ENCODE measurements around the gene RUNX1. TPM values are rescaled to one million over a fixed set of nuclear protein-coding genes. Genes with fewer than 3 reads are reported as not detected.
A peak's percentile ranks its signal among the peaks of the same experiment; 100 is the strongest.

Gene RUNX1
- polyA plus RNA-seq, 6 donors from 2014 or later: 8.8 to 20.7 (median 14.6) TPM

DNA sequence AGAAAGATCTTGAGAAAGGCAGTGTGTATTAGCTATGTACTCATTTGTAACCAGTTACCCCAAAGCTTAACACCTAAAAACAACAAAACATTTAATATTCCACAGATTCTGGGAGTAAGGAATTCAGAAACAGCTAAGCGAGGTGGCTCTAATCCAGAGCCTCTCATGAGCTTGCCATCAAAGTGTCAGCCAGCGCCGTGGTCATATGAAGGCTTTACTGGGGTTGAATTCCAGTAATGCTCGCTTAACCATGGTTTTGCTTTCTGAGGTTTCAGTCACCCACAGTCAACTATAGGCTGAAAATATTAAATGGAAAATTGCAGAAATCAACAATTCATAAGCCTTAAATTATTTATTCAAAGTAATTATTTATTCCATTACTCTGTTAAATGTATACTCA, 278.5 kb downstream of the RUNX1 start:
- peaks cover 0 to 16% (median 6%) of the 10 kb centered on the region in 3 donors for H3K27me3 Mint-ChIP-seq
- H3K4me1 Mint-ChIP-seq: no peaks in the 10 kb centered on the region
- no peak for ATAC-seq (ENCODE audit: low read depth in 2 of 2)
- no peak for DNase-seq
- H3K36me3 Mint-ChIP-seq: no peaks in the 10 kb centered on the region
- H3K4me3 Mint-ChIP-seq: no peak overlapping the region
- H3K9me3 Mint-ChIP-seq: peaks cover 0 to 4% (median 0%) of the 10 kb centered on the region in 7 donors
- no peak overlapping the region for H3K27ac Mint-ChIP-seq

DNA sequence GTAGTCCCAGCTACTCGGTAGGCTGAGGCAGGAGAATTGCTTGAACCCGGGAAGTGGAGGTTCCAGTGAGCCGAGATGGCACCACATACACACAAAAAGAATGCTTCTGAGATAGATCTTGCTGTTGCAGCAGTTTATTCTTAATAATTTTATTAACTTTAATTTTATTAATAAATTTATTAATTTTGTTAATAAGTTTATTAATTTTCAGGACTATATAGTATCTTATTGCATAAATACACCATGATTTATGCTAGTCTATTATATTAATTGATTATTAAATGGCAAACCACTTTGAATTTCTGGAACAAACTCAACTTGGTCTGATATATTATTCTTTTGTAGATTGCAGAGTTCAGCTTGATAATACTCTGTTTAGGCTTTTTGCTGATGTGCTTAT, 280.8 kb downstream of the RUNX1 start:
- Mint-ChIP-seq H3K27me3 (peaks cover 0 to 9% (median 6%) of the 10 kb centered on the region in 3 donors), H3K9me3 (peaks cover under 1 to 11% (median 3%) of the 10 kb centered on the region in 7 donors), H3K4me3 (no peak overlapping the region), H3K36me3 (no peaks in the 10 kb centered on the region), H3K4me1 (no peaks in the 10 kb centered on the region), H3K27ac (no peak overlapping the region)
- DNase-seq: no peak
- ATAC-seq (ENCODE audit: low read depth in 2 of 2): no peak

DNA sequence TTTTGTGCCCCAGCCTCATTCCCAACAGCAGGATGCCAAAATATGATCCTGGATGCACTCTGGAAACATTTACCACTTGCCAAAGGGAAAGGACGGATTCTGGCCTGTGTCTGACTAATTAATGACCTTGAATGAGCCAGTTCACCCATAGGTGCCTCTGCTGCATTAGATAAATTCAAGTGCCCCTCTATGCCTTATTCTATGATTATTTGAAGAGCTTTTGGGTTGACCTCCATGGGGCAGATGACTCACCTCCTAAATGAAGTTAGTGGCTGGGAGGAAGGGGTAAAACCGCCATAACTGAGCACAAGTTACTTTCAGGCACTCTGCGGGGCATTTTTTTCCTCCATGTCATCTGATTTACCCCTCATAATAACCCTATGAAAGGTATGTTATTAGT, 282.2 kb downstream of the RUNX1 start:
- Mint-ChIP-seq H3K36me3 (no peaks in the 10 kb centered on the region), H3K9me3 (peaks cover 0 to 11% (median 3%) of the 10 kb centered on the region in 7 donors), H3K4me1 (no peaks in the 10 kb centered on the region), H3K27ac (no peak overlapping the region), H3K4me3 (peak overlapping the region in 1 of 8 donors; percentile 9), H3K27me3 (peaks cover 0 to 9% (median 6%) of the 10 kb centered on the region in 3 donors)
- no peak for ATAC-seq (ENCODE audit: low read depth in 2 of 2)
- DNase-seq: no peak

DNA sequence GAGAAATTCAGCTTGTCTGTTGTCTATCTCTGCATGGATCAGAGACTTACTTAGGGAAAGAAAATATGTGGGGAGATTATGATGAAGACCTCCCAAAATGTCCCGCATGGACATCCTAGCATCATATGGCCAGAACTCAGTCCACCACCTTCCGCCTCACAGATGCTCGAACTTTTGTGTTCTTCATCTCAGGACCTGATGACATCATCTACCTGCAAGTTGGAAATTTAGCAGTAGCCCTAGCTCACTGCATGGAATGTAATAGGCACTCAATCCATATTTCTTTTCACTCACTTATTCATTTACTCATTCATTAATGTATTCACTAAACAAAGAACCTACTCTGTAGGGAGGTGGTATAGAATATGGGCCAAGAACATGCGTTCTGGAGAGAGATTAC, 283.5 kb downstream of the RUNX1 start:
- H3K4me1 Mint-ChIP-seq: no peaks in the 10 kb centered on the region
- H3K9me3 Mint-ChIP-seq: peaks cover 0 to 11% (median 3%) of the 10 kb centered on the region in 7 donors
- peaks cover 0 to 9% (median 6%) of the 10 kb centered on the region in 3 donors for H3K27me3 Mint-ChIP-seq
- no peak overlapping the region for H3K4me3 Mint-ChIP-seq
- H3K36me3 Mint-ChIP-seq: no peaks in the 10 kb centered on the region
- no peak overlapping the region for H3K27ac Mint-ChIP-seq
- ATAC-seq (ENCODE audit: low read depth in 2 of 2): no peak
- no peak for DNase-seq

DNA sequence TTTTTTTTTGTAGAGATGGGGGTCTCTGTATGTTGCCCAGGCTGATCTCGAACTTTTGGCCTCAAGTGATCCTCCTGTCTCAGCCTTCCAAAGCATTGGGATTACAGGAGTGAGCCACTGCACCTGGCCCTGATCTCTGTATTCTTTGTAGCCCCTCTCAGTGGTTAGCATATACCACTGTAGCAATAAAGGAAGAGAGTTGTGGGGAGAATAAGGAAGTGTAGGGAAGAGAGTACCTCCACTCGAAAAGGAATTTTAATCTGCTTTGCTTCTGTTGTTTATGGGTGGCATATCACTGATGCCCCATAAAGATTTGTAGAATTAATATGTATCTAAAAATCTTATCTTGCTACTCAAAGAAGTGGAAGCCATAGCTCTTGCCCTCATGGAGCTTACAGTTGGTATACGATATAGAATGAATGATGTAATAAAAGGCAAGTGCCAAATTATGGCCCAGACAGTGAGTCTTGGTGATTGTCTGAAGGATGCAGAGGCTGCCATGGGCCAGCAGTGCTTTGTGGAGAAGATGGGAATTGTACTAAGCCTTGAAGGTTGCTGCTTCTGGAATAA, 284.3 kb downstream of the RUNX1 start:
- H3K4me1 Mint-ChIP-seq: no peaks in the 10 kb centered on the region
- ATAC-seq (ENCODE audit: low read depth in 2 of 2) (no peak), DNase-seq (no peak)
- H3K9me3 Mint-ChIP-seq: peaks cover 0 to 11% (median 3%) of the 10 kb centered on the region in 7 donors
- H3K4me3 Mint-ChIP-seq: no peak overlapping the region
- H3K36me3 Mint-ChIP-seq: no peaks in the 10 kb centered on the region
- H3K27me3 Mint-ChIP-seq: peaks cover 0 to 9% (median 6%) of the 10 kb centered on the region in 3 donors
- no peak overlapping the region for H3K27ac Mint-ChIP-seq

DNA sequence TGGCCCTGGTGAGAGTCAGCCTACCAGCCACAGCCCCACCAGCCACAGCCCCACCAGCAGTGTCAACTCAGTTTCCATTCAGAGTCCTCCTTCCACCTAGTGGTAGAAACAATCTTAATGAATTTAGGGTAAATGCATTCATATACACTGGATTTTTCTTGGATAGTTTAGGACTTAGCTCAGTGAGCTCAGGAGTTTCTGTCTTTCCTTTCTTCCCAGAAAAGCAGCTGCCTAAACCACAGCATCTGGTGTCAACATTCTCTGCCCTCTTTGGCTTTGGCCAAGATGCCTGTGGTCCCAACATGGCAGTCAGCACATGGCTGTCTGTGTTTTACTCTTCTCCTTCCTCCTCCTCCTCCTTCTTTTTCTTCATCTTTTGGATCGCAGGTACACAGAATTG, 286.3 kb downstream of the RUNX1 start:
- Mint-ChIP-seq H3K4me1 (no peaks in the 10 kb centered on the region), H3K27me3 (peaks cover 0 to 6% (median 0%) of the 10 kb centered on the region in 3 donors)

DNA sequence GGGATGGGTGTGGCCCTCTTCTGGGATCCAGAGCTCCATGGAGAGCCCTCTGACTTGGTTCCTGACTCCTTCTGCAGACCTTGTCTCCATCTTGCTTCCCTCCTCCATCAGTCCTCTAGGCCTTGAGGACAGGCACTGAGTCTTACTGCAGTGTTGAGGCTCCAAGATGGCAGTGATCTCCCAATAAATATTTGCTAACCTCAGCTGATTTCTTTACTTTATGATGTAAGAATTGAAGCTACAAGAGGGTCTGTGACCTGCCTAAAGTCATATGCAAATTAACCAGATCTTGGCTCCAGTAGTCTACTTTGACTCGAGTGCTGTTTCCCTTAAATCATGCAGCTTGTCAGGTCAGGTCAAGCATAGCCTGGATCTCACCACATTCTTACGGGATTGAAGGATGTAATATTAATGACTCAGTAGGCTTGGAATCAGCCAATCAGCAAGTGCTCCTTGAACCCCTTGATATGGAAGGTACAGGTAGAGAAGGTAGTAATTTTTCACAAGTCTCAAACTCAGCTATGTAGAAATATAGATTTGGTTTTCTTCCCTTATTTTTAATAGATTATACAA, 287.3 kb downstream of the RUNX1 start:
- no peak for ATAC-seq (ENCODE audit: low read depth in 2 of 2)
- Mint-ChIP-seq H3K36me3 (no peaks in the 10 kb centered on the region), H3K27ac (no peak overlapping the region), H3K27me3 (no peaks in the 10 kb centered on the region), H3K4me1 (no peaks in the 10 kb centered on the region), H3K4me3 (no peak overlapping the region), H3K9me3 (peaks cover 0 to 11% (median 3%) of the 10 kb centered on the region in 7 donors)
- DNase-seq: no peak

More for the DNA sequence above, 286.3 kb downstream of the RUNX1 start:
- peaks cover 0 to 11% (median 3%) of the 10 kb centered on the region in 7 donors for H3K9me3 Mint-ChIP-seq
- DNase-seq: no peak
- no peak overlapping the region for H3K4me3 Mint-ChIP-seq
- H3K36me3 Mint-ChIP-seq: no peaks in the 10 kb centered on the region
- no peak overlapping the region for H3K27ac Mint-ChIP-seq
- ATAC-seq (ENCODE audit: low read depth in 2 of 2): no peak

DNA sequence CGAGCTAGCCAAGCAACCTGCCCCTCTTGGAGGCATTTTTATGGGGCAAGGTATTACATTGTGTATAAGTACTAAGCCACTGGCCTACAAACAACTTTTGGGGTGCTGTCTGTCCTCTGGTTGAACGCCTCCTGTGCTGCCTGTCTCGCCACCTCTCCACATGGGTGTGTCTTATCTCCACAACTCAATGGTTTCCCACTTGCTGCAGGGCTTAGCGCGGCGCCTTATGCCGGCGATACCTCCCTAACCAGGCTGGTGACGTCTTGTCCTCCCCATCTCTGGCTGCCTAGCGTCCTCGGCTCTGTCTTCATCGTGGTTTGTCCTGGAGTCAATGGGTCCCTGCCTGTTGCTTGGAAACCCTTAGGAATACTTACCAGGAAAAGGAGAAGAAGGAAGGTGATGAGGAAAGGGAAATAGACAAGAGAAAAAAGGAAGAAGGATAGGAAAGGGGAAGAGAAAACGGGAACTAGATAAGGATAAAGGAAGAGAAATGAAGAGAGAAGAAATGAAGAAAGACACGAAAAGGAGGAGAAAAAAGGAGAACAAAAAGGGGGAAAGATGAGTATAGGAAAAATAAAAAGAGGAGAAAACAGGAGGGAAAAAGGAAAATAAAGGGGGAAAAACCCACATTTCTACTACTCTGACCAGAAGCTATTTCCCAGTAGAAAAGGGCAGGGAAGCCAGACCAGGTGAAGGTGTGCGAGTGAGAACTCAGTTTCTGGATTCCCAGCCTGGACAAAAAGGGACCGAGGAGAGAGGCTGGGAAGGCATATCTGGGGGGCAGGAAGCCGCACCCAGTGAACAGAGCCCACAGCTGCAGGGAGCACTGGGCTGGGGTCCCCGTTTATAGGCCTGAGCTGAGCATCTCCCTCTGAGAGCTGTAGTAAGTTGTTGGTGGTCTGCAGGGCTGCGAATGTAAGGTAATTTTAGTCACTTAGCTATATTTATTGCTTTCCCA, 294.1 kb downstream of the RUNX1 start:
- ATAC-seq (ENCODE audit: low read depth in 2 of 2) (no peak), DNase-seq (no peak)
- Mint-ChIP-seq H3K9me3 (no peaks in the 10 kb centered on the region), H3K36me3 (no peaks in the 10 kb centered on the region), H3K4me3 (no peak overlapping the region), H3K27me3 (peaks cover 10 to 37% (median 33%) of the 10 kb centered on the region in 3 donors), H3K27ac (no peak overlapping the region), H3K4me1 (no peaks in the 10 kb centered on the region)

DNA sequence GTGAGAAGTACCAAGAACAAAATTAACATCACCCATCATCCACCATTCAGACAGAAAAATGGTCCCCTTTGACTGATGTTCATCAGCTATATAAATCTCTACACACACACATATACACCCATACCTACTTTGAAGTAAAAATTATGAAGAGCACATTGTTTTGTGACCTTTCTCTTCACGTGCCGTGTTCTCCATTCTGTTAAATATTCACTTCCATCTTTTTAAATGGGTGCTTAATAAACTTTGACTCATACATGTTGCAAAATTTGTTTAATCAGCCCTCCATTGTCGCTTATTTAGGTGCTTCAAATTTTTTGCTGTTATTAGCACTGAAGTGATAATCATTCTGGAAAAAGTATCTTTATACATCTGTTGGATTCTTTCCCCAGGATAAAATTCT, 300.2 kb downstream of the RUNX1 start:
- Mint-ChIP-seq H3K4me1 (peaks cover 4 to 9% (median 8%) of the 10 kb centered on the region in 3 donors), H3K4me3 (no peak overlapping the region), H3K27me3 (peaks cover 10 to 23% (median 23%) of the 10 kb centered on the region in 3 donors), H3K9me3 (no peaks in the 10 kb centered on the region), H3K36me3 (no peaks in the 10 kb centered on the region), H3K27ac (no peak overlapping the region)
- DNase-seq (no peak), ATAC-seq (ENCODE audit: low read depth in 2 of 2) (no peak)

DNA sequence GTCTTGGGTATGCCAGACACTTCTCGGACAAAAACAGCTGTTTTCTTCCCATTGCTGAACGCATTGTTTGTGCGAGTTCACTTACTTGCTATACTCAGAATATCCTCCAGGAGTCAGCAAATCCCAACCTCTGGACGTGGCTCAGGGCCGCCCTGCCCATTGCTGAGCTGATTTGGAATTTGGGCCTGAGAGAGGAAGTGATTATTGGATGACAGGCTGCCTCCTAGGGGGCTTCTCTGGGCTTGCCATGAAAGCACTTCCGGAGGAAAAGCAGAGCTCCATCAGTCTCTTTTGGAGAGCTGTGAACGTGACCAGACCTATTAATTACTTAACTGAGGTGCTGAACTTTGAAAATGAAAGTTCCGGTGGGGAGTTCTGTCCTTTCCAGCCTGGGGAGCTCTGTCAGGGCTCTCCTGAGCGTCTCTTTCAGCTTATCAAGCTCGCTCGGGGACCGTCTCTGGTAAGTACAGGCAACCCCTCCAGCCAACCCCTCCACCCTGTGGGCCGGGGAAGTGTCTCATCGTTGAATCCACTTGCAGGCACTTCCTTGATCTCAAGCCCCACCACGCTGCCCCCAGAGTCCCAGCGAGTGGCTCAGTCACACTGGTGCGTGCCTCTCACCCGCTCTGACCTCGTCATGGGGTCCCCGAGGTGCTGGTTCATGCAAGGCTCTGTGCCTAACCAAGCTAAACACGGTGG, 303.4 kb downstream of the RUNX1 start:
- Mint-ChIP-seq H3K27me3 (peaks cover 5 to 23% (median 18%) of the 10 kb centered on the region in 3 donors), H3K27ac (no peak overlapping the region), H3K9me3 (no peaks in the 10 kb centered on the region), H3K36me3 (no peaks in the 10 kb centered on the region), H3K4me1 (peaks cover 4 to 9% (median 8%) of the 10 kb centered on the region in 3 donors), H3K4me3 (peak overlapping the region in 7 of 8 donors; percentile 16 to 83 (median 75))
- ATAC-seq (ENCODE audit: low read depth in 2 of 2) (peak; percentile 87 to 96), DNase-seq (peak; percentile 54)

DNA sequence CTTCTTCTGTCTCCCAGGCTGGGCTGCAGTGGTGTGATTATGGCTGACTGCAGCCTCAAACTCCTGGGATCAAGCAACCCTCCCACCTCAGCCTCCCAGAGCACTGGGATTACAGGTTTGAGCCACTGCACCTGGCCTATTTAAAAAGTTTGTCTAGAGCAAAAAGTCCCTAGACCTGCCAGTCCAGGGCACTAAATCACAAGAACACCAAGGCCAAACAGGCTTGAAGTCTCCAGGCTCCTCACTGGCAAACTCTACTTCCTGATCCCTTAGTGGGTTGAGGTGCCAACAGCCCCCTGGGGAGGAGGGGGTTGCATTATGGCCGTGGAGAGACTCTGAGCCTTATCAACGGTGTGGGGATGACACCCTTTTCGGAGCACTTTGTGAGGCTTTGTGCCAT, 304.3 kb downstream of the RUNX1 start:
- Mint-ChIP-seq H3K4me1 (peaks cover 4 to 9% (median 8%) of the 10 kb centered on the region in 3 donors), H3K4me3 (no peak overlapping the region), H3K27ac (no peak overlapping the region), H3K9me3 (no peaks in the 10 kb centered on the region), H3K36me3 (no peaks in the 10 kb centered on the region), H3K27me3 (peaks cover 1 to 32% (median 17%) of the 10 kb centered on the region in 3 donors)
- DNase-seq: no peak
- no peak for ATAC-seq (ENCODE audit: low read depth in 2 of 2)

DNA sequence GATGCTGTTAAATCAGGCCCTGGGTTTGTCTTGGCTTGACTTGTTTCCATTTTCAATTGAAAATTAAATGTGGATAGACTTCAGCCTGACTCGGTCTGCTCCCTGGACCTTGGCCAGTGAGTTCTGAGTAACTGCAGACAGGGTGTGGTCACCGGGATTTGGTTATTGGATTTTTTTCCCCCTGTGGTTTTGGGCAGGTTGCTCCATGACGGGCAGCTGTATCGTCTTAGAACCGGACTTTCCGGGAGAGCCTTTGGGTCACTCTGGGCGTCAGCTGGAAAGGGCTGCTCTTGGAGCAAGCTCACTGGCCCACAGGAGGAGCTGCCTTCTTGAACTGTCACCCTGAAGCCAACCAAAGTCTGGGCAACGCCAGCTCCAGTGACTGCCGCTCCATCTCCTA, 305.3 kb downstream of the RUNX1 start:
- Mint-ChIP-seq H3K4me3 (no peak overlapping the region), H3K9me3 (no peaks in the 10 kb centered on the region), H3K4me1 (peaks cover 4 to 9% (median 8%) of the 10 kb centered on the region in 3 donors), H3K27ac (no peak overlapping the region), H3K27me3 (peaks cover 0 to 35% (median 16%) of the 10 kb centered on the region in 3 donors), H3K36me3 (no peaks in the 10 kb centered on the region)
- no peak for DNase-seq
- ATAC-seq (ENCODE audit: low read depth in 2 of 2): no peak

DNA sequence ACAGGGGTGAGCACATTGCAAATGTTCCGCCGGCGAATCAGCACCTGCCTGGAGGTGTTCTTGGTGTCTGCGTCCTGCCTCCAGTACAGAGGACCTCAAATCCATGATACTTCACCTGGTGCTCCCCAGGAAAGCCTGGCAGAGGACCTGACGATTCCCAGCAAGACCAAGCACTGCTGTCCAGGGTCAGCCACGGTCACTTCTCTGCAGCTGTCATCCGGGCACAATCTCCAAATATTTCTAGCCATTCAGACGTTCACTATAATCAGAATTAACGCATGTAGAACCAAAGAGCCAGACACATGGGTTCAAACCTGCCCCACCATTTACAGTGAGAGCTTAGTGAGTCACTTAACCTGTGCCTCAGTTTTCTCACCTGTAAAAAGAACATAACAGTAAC, 305.8 kb downstream of the RUNX1 start:
- H3K36me3 Mint-ChIP-seq: no peaks in the 10 kb centered on the region
- H3K4me1 Mint-ChIP-seq: peaks cover 4 to 9% (median 8%) of the 10 kb centered on the region in 3 donors
- H3K9me3 Mint-ChIP-seq: no peaks in the 10 kb centered on the region
- H3K4me3 Mint-ChIP-seq: no peak overlapping the region
- DNase-seq (no peak), ATAC-seq (ENCODE audit: low read depth in 2 of 2) (no peak)
- no peak overlapping the region for H3K27ac Mint-ChIP-seq
- H3K27me3 Mint-ChIP-seq: peaks cover under 1 to 40% (median 21%) of the 10 kb centered on the region in 3 donors

Data from naive B cell (primary cell).